SU-DHL-6 (cell line): ENCODE results near the gene QKI.

Experiments
- CTCF ChIP-seq: fragments of 200-600 bp; sonication (generic); IDR thresholded peaks from one replicate; pipeline ENCODE4 v1.5.1; 2017; ENCODE audit warnings: antibody characterized with exemption, mild to moderate bottlenecking, low read length, moderate library complexity; ENCODE audit not compliant: insufficient read depth, poor library complexity, severe bottlenecking
- EZH2phosphoT487 ChIP-seq: fragments of 200-600 bp; sonication (generic), shearing (Covaris generic); conservative IDR thresholded peaks from 2 replicates; pipeline ENCODE4 v1.6.1; 2018; ENCODE audit warnings: mild to moderate bottlenecking, antibody characterized with exemption, low read length, moderate library complexity, mixed read lengths

GRCh38 chr6:163529605-163530004 lies 115.1 kb downstream of the QKI start:
- TF ChIP-seq CTCF (no peak), EZH2phosphoT487 (no peak)
